Adrenal gland (tissue), 5 donors: ENCODE results near the gene PRRC2B.

ENCODE experiments used
- CTCF ChIP-seq, 6 experiments: fragments of 450-650 bp in 4 of 6; fragments of 200-600 bp in 2 of 6; sonication (generic) in 1 of 6; IDR thresholded peaks; 1 replicate in 5 of 6; 2 replicates in 1 of 6; pipeline versions ENCODE4 v1.5.1 to v1.8.0; 2016 to 2021; ENCODE audit warnings: antibody characterized with exemption in 6 of 6, mild to moderate bottlenecking in 2 of 6, moderate library complexity in 1 of 6
- POLR2A ChIP-seq, 2 donors: fragments of 450-650 bp; IDR thresholded peaks; one replicate each; pipeline ENCODE4 v1.6.1; 2017; ENCODE audit warnings: antibody characterized with exemption in 2 of 2, mild to moderate bottlenecking in 2 of 2, moderate library complexity in 1 of 2
- donor health status: DM: no; HTN: no; CAD: no.

- no peak for TF ChIP-seq CTCF (IDR thresholded peaks at IDR 0.05)
- TF ChIP-seq POLR2A (IDR thresholded peaks at IDR 0.05) = no peak
Observed at GRCh38 chr9:131467214-131467935, 73.5 kb downstream of the PRRC2B start.
